Activated B cell treated with CpG ODN at 0.5 μM for 24 hours (primary cell): ENCODE results near the gene QRSL1. TPM values are rescaled to one million over a fixed set of nuclear protein-coding genes. Genes with fewer than 3 reads are reported as not detected.

ENCODE experiments used
- ATAC-seq: fragments of 200-7000 bp; cut with Tn5 transposase; one replicate; pipeline ENCODE4 v1.10.0; 2021; ENCODE audit warnings: low read depth, mild to moderate bottlenecking, moderate library complexity
- CTCF ChIA-PET: fragments of 350-600 bp; sonication (Branson Sonifier 250); formaldehyde crosslinking; loops from one replicate; lab custom pipeline; 2021; ENCODE audit warnings: antibody characterized with exemption; lab: Charles Lee
- POLR2A ChIA-PET: fragments of 350-600 bp; sonication (Branson Sonifier 250); formaldehyde crosslinking; loops from one replicate; lab custom pipeline; 2021; ENCODE audit warnings: antibody characterized with exemption; lab: Charles Lee
- DNase-seq: peaks from one replicate; pipeline ENCODE4 v3.0.0; 2022
- H3K27ac Mint-ChIP-seq: one replicate; pipeline ENCODE4 v1.8.0; 2020; ENCODE audit warnings: mixed read lengths
- H3K27me3 Mint-ChIP-seq: one replicate; pipeline ENCODE4 v1.8.0; 2021; ENCODE audit warnings: mixed read lengths
- H3K36me3 Mint-ChIP-seq: one replicate; pipeline ENCODE4 v1.8.0; 2021; ENCODE audit warnings: low read depth, mixed read lengths
- H3K4me1 Mint-ChIP-seq: one replicate; pipeline ENCODE4 v1.8.0; 2021; ENCODE audit warnings: mixed read lengths
- H3K4me3 Mint-ChIP-seq: one replicate; pipeline ENCODE4 v1.8.0; 2020; ENCODE audit warnings: mild to moderate bottlenecking, mixed read lengths
- H3K9me3 Mint-ChIP-seq: one replicate; pipeline ENCODE4 v1.8.0; 2020; ENCODE audit warnings: mixed read lengths
- CTCF ChIP-seq: fragments of 200-600 bp; IDR thresholded peaks from one replicate; pipeline ENCODE4 v1.8.0; 2022; ENCODE audit warnings: antibody characterized with exemption, mild to moderate bottlenecking
- intact Hi-C: fragments of 100-400 bp; cut with micrococcal nuclease; formaldehyde crosslinking; loops from one replicate; pipeline ENCODE4 v1.15.1; 2024
- total RNA-seq: library from RNA; stranded (reverse); gene quantifications from 2 replicates; pipeline ENCODE4 v1.2.3, GENCODE V29; 2022

QRSL1 gene
- total RNA-seq, 1 donor from 2014 or later = 31.1 TPM

- intact Hi-C loops = loop anchor here (1.0 kb wide), 1 partner anchor 8 kb away; no protein-coding TSS in a partner anchor
- H3K4me1 Mint-ChIP-seq = peaks cover 32% of the 10 kb centered on the region
These were observed 45.3 kb downstream of the QRSL1 start for GRCh38 chr6:106674541-106675229.

GRCh38 chr6:106677282-106677681, 47.9 kb downstream of the QRSL1 start:
- Mint-ChIP-seq H3K4me1 (peaks cover 28% of the 10 kb centered on the region), H3K36me3 (no peaks in the 10 kb centered on the region), H3K27ac (peak overlapping the region; percentile 75), H3K27me3 (no peaks in the 10 kb centered on the region), H3K4me3 (peak overlapping the region; percentile 5), H3K9me3 (peaks cover 2% of the 10 kb centered on the region)
- CTCF ChIA-PET = interaction anchor here (1.0 kb wide), 1 partner anchor 10 kb away, joined by 5 read pairs; no protein-coding TSS in a partner anchor
- intact Hi-C loops = no loop called here
- POLR2A ChIA-PET = interaction anchor here (0.7 to 1.5 kb wide), 4 partner anchors 11 to 48 kb away, joined by 3 to 5 read pairs (median 4); partner anchors contain the start of genes QRSL1 and RTN4IP1
- no peak for TF ChIP-seq CTCF
- ATAC-seq (peak; percentile 42), DNase-seq (no peak)

More at GRCh38 chr6:106674541-106675229, 45.3 kb downstream of the QRSL1 start:
- Mint-ChIP-seq H3K27me3 (no peaks in the 10 kb centered on the region), H3K9me3 (peaks cover 2% of the 10 kb centered on the region), H3K4me3 (no peak overlapping the region), H3K27ac (peak overlapping the region; percentile 15), H3K36me3 (no peaks in the 10 kb centered on the region)
- ATAC-seq (no peak), DNase-seq (no peak)
- ChIA-PET CTCF (no interaction called here), POLR2A (no interaction called here)
- no peak for TF ChIP-seq CTCF

- Mint-ChIP-seq H3K36me3 (no peaks in the 10 kb centered on the region), H3K4me3 (no peak overlapping the region), H3K9me3 (no peaks in the 10 kb centered on the region), H3K4me1 (peaks cover 45% of the 10 kb centered on the region), H3K27me3 (no peaks in the 10 kb centered on the region), H3K27ac (peak overlapping the region; percentile 50)
- DNase-seq (no peak), ATAC-seq (no peak)
- TF ChIP-seq CTCF = no peak
- intact Hi-C loops = no loop called here
- POLR2A ChIA-PET = no interaction called here
- CTCF ChIA-PET = interaction anchor here (1.0 kb wide), 1 partner anchor 295 kb away, joined by 3 read pairs; no protein-coding TSS in a partner anchor
These were observed 54.6 kb downstream of the QRSL1 start for GRCh38 chr6:106684011-106684410.

- peaks cover 45% of the 10 kb centered on the region for H3K4me1 Mint-ChIP-seq
- POLR2A ChIA-PET = interaction anchor here (0.7 kb wide), 1 partner anchor 125 kb away, joined by 10 read pairs; no protein-coding TSS in a partner anchor
- intact Hi-C loops = no loop called here
- no peaks in the 10 kb centered on the region for H3K9me3 Mint-ChIP-seq
- CTCF ChIA-PET = interaction anchor here (3.5 kb wide), 1 partner anchor 76 kb away, joined by 42 read pairs; no protein-coding TSS in a partner anchor
- no peak for TF ChIP-seq CTCF
- H3K36me3 Mint-ChIP-seq = no peaks in the 10 kb centered on the region
- no peaks in the 10 kb centered on the region for H3K27me3 Mint-ChIP-seq
- ATAC-seq = no peak
- H3K27ac Mint-ChIP-seq = no peak overlapping the region
- no peak for DNase-seq
- no peak overlapping the region for H3K4me3 Mint-ChIP-seq
These were observed 56.5 kb downstream of the QRSL1 start for GRCh38 chr6:106685833-106686232.
